SK-N-SH (cell line): ENCODE results near the gene UBASH3B. TPM values are rescaled to one million over a fixed set of nuclear protein-coding genes. Genes with fewer than 3 reads are reported as not detected.

Source experiments
- CTCF ChIA-PET: fragments of 300-600, 350-600 bp; formaldehyde crosslinking; extraction: SDS; loops from one replicate; lab custom pipeline; 2021; lab: Yijun Ruan, JAX
- POLR2A ChIA-PET: fragments of 350-600 bp; sonication (Branson Sonifier 250); formaldehyde crosslinking; extraction: SDS; loops from one replicate; lab custom pipeline; 2020; ENCODE audit warnings: antibody characterized with exemption, inconsistent platforms; lab: Yijun Ruan, JAX
- DNase-seq: peaks from one replicate; pipeline ENCODE4 v3.0.0; 2012
- H2AFZ ChIP-seq: fragments of 200-600 bp; sonication (generic); 2 replicates; pipeline ENCODE4 v1.8.1; 2016; ENCODE audit warnings: antibody characterized with exemption, mild to moderate bottlenecking, low read depth
- H3F3A ChIP-seq: fragments of 200-600 bp; sonication (generic); replicated peaks from 2 replicates; pipeline ENCODE3; 2016; ENCODE audit warnings: antibody characterized with exemption, mild to moderate bottlenecking; ENCODE audit not compliant: insufficient read depth
- H3K27ac ChIP-seq, 2 experiments: fragments of 200-500 bp in 1 of 2; fragments of 200-600 bp in 1 of 2; sonication (Bioruptor generic) in 1 of 2; sonication (generic), shearing (Covaris generic) in 1 of 2; 2 replicates each; pipeline versions ENCODE4 v1.5.1 to v1.6.1; 2014 to 2016; ENCODE audit warnings: low read depth in 2 of 2, inconsistent platforms in 1 of 2, low read length in 1 of 2, mild to moderate bottlenecking in 1 of 2, mixed read lengths in 1 of 2
- H3K27me3 ChIP-seq: fragments of 200-600 bp; sonication (generic), shearing (Covaris generic); 2 replicates; pipeline ENCODE4 v1.6.1; 2016; ENCODE audit warnings: mixed run types; ENCODE audit not compliant: insufficient read depth
- H3K36me3 ChIP-seq, 2 experiments: fragments of 200-500 bp in 1 of 2; fragments of 200-600 bp in 1 of 2; sonication (Bioruptor generic) in 1 of 2; sonication (generic) in 1 of 2; replicated peaks in 1 of 2; 2 replicates each; pipeline versions ENCODE3 to v1.5.1; 2014 to 2016; ENCODE audit warnings: low read length in 1 of 2, mild to moderate bottlenecking in 1 of 2; ENCODE audit not compliant: insufficient read depth in 2 of 2, control insufficient read depth in 1 of 2
- H3K4me1 ChIP-seq, 2 experiments: fragments of 200-500 bp in 1 of 2; fragments of 200-600 bp in 1 of 2; sonication (Bioruptor generic) in 1 of 2; sonication (generic), shearing (Covaris generic) in 1 of 2; 2 replicates each; pipeline versions ENCODE4 v1.5.1 to v1.6.1; 2014 to 2016; ENCODE audit warnings: low read depth in 1 of 2, low read length in 1 of 2, mixed run types in 1 of 2; ENCODE audit not compliant: insufficient read depth in 2 of 2, control insufficient read depth in 1 of 2
- H3K4me2 ChIP-seq: fragments of 200-600 bp; sonication (generic), shearing (Covaris generic); 2 replicates; pipeline ENCODE4 v1.6.1; 2017; ENCODE audit warnings: mixed run types
- H3K4me3 ChIP-seq, 2 experiments: fragments of 200-500 bp in 1 of 2; fragments of 200-600 bp in 1 of 2; sonication (Bioruptor generic) in 1 of 2; sonication (generic), shearing (Covaris generic) in 1 of 2; 2 replicates each; pipeline versions ENCODE4 v1.5.1 to v1.8.1; 2014 to 2016; ENCODE audit warnings: low read depth in 2 of 2, inconsistent platforms in 1 of 2, low read length in 1 of 2, mild to moderate bottlenecking in 1 of 2, mixed read lengths in 1 of 2, moderate library complexity in 1 of 2
- H3K79me2 ChIP-seq: fragments of 200-600 bp; sonication (generic); 2 replicates; pipeline ENCODE4 v1.8.1; 2017; ENCODE audit warnings: mild to moderate bottlenecking; ENCODE audit not compliant: insufficient read depth
- H3K9ac ChIP-seq: fragments of 200-600 bp; sonication (generic); 2 replicates; pipeline ENCODE4 v1.6.1; 2017; ENCODE audit warnings: mixed run types
- H3K9me2 ChIP-seq: fragments of 200-600 bp; sonication (generic); 2 replicates; pipeline ENCODE4 v1.6.1; 2017; ENCODE audit warnings: mixed run types
- H3K9me3 ChIP-seq: fragments of 200-600 bp; sonication (generic); 2 replicates; pipeline ENCODE4 v1.6.1; 2017; ENCODE audit warnings: mixed run types, mild to moderate bottlenecking, moderate library complexity
- H4K20me1 ChIP-seq: fragments of 200-600 bp; sonication (generic); 2 replicates; pipeline ENCODE4 v1.6.1; 2017; ENCODE audit warnings: mild to moderate bottlenecking, mixed run types; ENCODE audit not compliant: insufficient read depth
- CHD2 ChIP-seq: fragments of 150-350 bp; IDR thresholded peaks from 2 replicates; pipeline ENCODE4 v1.6.1; 2018; ENCODE audit warnings: low read length; ENCODE audit not compliant: partially characterized antibody
- FOSL2 ChIP-seq: IDR thresholded peaks from 2 replicates; pipeline ENCODE4 v1.4.0; 2012; ENCODE audit warnings: low read depth, mild to moderate bottlenecking, moderate library complexity, borderline replicate concordance
- GABPA ChIP-seq: IDR thresholded peaks from 2 replicates; pipeline ENCODE4 v1.4.0; 2012; ENCODE audit warnings: low read depth, mild to moderate bottlenecking
- GATA2 ChIP-seq: sonication (generic); formaldehyde crosslinking; IDR thresholded peaks from 2 replicates; pipeline ENCODE4 v1.5.0; 2020; ENCODE audit warnings: mild to moderate bottlenecking, missing genetic modification reagents
- JUND ChIP-seq: IDR thresholded peaks from 2 replicates; pipeline ENCODE4 v1.4.0; 2012
- MEF2A ChIP-seq: IDR thresholded peaks from 2 replicates; pipeline ENCODE4 v1.4.0; 2012; ENCODE audit warnings: low read depth, borderline replicate concordance
- MXI1 ChIP-seq: IDR thresholded peaks from 2 replicates; pipeline ENCODE4 v1.6.1; 2012; ENCODE audit warnings: mild to moderate bottlenecking, low read depth, low read length, improper control_type of control experiment
- POLR2AphosphoS5 ChIP-seq: IDR thresholded peaks from 2 replicates; pipeline ENCODE4 v1.6.1; 2012; ENCODE audit warnings: low read depth, low read length
- RXRA ChIP-seq: IDR thresholded peaks from 2 replicates; pipeline ENCODE4 v1.4.0; 2012; ENCODE audit warnings: low read depth, mild to moderate bottlenecking, borderline replicate concordance
- SIN3A ChIP-seq: IDR thresholded peaks from 2 replicates; pipeline ENCODE4 v1.6.1; 2012; ENCODE audit warnings: low read depth, mild to moderate bottlenecking, low read length, moderate library complexity, borderline replicate concordance
- SMC3 ChIP-seq: IDR thresholded peaks from 2 replicates; pipeline ENCODE4 v1.6.1; 2012; ENCODE audit warnings: low read depth, low read length, improper control_type of control experiment
- TAF1 ChIP-seq: IDR thresholded peaks from 2 replicates; pipeline ENCODE4 v1.6.1; 2012; ENCODE audit warnings: low read depth, mild to moderate bottlenecking, low read length, moderate library complexity, borderline replicate concordance
- TCF12 ChIP-seq: IDR thresholded peaks from 2 replicates; pipeline ENCODE4 v1.4.0; 2012
- TEAD4 ChIP-seq: IDR thresholded peaks from 2 replicates; pipeline ENCODE4 v1.4.0; 2012; ENCODE audit warnings: mild to moderate bottlenecking, borderline replicate concordance; ENCODE audit not compliant: insufficient read depth
- WGBS: methylation state at CpG from one replicate; pipeline ENCODE4 v1.1.6; 2017; ENCODE audit warnings: low lambda C conversion rate; 5-methylcytosine and 5-hydroxymethylcytosine counted together
- polyA plus RNA-seq, 3 experiments: library from polyadenylated mRNA; depleted of rRNA; stranded (reverse); fragments of >200 nt; gene quantifications; 2 replicates each; pipeline ENCODE4 v1.2.3, GENCODE V29; 2012
- TF ChIP-seq, protein P1 (sequence below): IDR thresholded peaks from 2 replicates; pipeline ENCODE4 v1.4.0; 2012; ENCODE audit warnings: low read depth, borderline replicate concordance
- TF ChIP-seq, protein P2 (sequence below): fragments of 150-350 bp; IDR thresholded peaks from 2 replicates; pipeline ENCODE4 v1.6.1; 2017; ENCODE audit warnings: antibody characterized with exemption, low read length, low read depth, borderline replicate concordance
- TF ChIP-seq, protein P3 (sequence below): IDR thresholded peaks from 2 replicates; pipeline ENCODE4; 2012
- TF ChIP-seq, protein P4 (sequence below): IDR thresholded peaks from 2 replicates; pipeline ENCODE4 v1.6.1; 2012; ENCODE audit warnings: mild to moderate bottlenecking, low read depth, low read length, moderate library complexity
- TF ChIP-seq, protein P5 (sequence below): fragments of 200-600 bp; sonication (generic); IDR thresholded peaks from 2 replicates; pipeline ENCODE4 v1.6.1; 2017; ENCODE audit warnings: antibody characterized with exemption, mild to moderate bottlenecking, moderate library complexity

UBASH3B gene
- polyA plus RNA-seq, 1 of the 3 experiments (the other 2 are of a cell fraction): 10.4 TPM

DNA sequence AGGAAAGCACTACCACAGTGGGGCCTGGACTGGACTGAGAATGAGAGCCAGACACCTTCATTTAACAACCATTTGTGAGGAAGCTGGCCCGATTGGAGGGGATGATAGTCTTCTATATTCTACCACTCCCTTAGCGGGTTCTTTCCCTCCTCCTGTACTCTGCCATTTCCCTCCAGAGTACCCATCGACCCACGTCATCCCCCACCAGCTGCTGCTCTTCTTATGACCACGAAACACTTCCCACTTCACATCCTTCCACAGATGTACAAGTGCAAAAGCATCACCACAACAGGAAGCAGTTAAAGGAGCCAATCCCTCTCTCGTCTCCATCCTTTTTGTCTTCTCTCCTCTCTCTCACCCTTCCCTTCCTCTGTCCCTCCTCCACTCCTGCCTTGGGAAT lies 18.0 kb upstream of the UBASH3B start:
- no peak for DNase-seq
- Histone ChIP-seq H3K9me3 (no peaks in the 10 kb centered on the region), H3K27ac (no peak overlapping the region), H3K4me1 (peaks cover 0 to 4% of the 10 kb centered on the region in 2 experiments; a peak in 1 of 4 replicates), H3K4me3 (no peak overlapping the region), H4K20me1 (no peaks in the 10 kb centered on the region), H3K9ac (no peak overlapping the region), H3F3A (peaks cover 4% of the 10 kb centered on the region), H3K4me2 (no peak overlapping the region), H3K9me2 (no peaks in the 10 kb centered on the region), H3K27me3 (no peaks in the 10 kb centered on the region), H2AFZ (no peak overlapping the region), H3K36me3 (no peaks in the 10 kb centered on the region), H3K79me2 (no peaks in the 10 kb centered on the region)
- ChIA-PET CTCF (interaction anchor here (1.3 to 4.6 kb wide), 4 partner anchors 9 to 215 kb away, joined by 3 to 25 read pairs (median 13); no protein-coding TSS in a partner anchor), POLR2A (no interaction called here)
- WGBS: 88% methylated on average over 6 of the region's 6 CpGs
- TF ChIP-seq SIN3A (no peak), SMC3 (no peak), GATA2 (CRISPR knock-in tag) (no peak), CHD2 (no peak), POLR2AphosphoS5 (no peak), FOSL2 (no peak), TCF12 (no peak), MXI1 (no peak), JUND (no peak), TEAD4 (no peak), RXRA (no peak), MEF2A (no peak), TAF1 (no peak), GABPA (no peak)
- TF ChIP-seq, protein P1, sequence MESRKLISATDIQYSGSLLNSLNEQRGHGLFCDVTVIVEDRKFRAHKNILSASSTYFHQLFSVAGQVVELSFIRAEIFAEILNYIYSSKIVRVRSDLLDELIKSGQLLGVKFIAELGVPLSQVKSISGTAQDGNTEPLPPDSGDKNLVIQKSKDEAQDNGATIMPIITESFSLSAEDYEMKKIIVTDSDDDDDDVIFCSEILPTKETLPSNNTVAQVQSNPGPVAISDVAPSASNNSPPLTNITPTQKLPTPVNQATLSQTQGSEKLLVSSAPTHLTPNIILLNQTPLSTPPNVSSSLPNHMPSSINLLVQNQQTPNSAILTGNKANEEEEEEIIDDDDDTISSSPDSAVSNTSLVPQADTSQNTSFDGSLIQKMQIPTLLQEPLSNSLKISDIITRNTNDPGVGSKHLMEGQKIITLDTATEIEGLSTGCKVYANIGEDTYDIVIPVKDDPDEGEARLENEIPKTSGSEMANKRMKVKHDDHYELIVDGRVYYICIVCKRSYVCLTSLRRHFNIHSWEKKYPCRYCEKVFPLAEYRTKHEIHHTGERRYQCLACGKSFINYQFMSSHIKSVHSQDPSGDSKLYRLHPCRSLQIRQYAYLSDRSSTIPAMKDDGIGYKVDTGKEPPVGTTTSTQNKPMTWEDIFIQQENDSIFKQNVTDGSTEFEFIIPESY: no peak
- TF ChIP-seq, protein P2, sequence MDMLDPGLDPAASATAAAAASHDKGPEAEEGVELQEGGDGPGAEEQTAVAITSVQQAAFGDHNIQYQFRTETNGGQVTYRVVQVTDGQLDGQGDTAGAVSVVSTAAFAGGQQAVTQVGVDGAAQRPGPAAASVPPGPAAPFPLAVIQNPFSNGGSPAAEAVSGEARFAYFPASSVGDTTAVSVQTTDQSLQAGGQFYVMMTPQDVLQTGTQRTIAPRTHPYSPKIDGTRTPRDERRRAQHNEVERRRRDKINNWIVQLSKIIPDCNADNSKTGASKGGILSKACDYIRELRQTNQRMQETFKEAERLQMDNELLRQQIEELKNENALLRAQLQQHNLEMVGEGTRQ: no peak
- TF ChIP-seq, protein P3, sequence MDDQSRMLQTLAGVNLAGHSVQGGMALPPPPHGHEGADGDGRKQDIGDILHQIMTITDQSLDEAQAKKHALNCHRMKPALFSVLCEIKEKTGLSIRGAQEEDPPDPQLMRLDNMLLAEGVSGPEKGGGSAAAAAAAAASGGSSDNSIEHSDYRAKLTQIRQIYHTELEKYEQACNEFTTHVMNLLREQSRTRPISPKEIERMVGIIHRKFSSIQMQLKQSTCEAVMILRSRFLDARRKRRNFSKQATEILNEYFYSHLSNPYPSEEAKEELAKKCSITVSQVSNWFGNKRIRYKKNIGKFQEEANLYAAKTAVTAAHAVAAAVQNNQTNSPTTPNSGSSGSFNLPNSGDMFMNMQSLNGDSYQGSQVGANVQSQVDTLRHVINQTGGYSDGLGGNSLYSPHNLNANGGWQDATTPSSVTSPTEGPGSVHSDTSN: no peak
- TF ChIP-seq, protein P4, sequence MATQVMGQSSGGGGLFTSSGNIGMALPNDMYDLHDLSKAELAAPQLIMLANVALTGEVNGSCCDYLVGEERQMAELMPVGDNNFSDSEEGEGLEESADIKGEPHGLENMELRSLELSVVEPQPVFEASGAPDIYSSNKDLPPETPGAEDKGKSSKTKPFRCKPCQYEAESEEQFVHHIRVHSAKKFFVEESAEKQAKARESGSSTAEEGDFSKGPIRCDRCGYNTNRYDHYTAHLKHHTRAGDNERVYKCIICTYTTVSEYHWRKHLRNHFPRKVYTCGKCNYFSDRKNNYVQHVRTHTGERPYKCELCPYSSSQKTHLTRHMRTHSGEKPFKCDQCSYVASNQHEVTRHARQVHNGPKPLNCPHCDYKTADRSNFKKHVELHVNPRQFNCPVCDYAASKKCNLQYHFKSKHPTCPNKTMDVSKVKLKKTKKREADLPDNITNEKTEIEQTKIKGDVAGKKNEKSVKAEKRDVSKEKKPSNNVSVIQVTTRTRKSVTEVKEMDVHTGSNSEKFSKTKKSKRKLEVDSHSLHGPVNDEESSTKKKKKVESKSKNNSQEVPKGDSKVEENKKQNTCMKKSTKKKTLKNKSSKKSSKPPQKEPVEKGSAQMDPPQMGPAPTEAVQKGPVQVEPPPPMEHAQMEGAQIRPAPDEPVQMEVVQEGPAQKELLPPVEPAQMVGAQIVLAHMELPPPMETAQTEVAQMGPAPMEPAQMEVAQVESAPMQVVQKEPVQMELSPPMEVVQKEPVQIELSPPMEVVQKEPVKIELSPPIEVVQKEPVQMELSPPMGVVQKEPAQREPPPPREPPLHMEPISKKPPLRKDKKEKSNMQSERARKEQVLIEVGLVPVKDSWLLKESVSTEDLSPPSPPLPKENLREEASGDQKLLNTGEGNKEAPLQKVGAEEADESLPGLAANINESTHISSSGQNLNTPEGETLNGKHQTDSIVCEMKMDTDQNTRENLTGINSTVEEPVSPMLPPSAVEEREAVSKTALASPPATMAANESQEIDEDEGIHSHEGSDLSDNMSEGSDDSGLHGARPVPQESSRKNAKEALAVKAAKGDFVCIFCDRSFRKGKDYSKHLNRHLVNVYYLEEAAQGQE: no peak
- TF ChIP-seq, protein P5, sequence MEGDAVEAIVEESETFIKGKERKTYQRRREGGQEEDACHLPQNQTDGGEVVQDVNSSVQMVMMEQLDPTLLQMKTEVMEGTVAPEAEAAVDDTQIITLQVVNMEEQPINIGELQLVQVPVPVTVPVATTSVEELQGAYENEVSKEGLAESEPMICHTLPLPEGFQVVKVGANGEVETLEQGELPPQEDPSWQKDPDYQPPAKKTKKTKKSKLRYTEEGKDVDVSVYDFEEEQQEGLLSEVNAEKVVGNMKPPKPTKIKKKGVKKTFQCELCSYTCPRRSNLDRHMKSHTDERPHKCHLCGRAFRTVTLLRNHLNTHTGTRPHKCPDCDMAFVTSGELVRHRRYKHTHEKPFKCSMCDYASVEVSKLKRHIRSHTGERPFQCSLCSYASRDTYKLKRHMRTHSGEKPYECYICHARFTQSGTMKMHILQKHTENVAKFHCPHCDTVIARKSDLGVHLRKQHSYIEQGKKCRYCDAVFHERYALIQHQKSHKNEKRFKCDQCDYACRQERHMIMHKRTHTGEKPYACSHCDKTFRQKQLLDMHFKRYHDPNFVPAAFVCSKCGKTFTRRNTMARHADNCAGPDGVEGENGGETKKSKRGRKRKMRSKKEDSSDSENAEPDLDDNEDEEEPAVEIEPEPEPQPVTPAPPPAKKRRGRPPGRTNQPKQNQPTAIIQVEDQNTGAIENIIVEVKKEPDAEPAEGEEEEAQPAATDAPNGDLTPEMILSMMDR: no peak
